Ovary (tissue), 3 donors: Measurements from ENCODE around the gene FGF8.
"Not testable (repeated sequence)": the region's sequence is repeated elsewhere in the genome, so short reads cannot be mapped to it uniquely, and the experiment has no call there.

Experiments used
- POLR2A ChIP-seq: fragments of 450-650 bp; IDR thresholded peaks from one replicate; pipeline ENCODE4 v1.6.1; 2017; ENCODE audit warnings: antibody characterized with exemption, mild to moderate bottlenecking, moderate library complexity
- TF ChIP-seq, protein P1 (sequence below), 3 donors: fragments of 450-650 bp in 2 of 3; fragments of 200-600 bp in 1 of 3; IDR thresholded peaks; one replicate each; pipeline versions ENCODE4 v1.5.1 to v1.8.0; 2016 to 2022; ENCODE audit warnings: antibody characterized with exemption in 3 of 3, mild to moderate bottlenecking in 1 of 3
- donor health status: DM: no; HTN: no; CAD: no.

- not testable (repeated sequence) for TF ChIP-seq POLR2A
- TF ChIP-seq, protein P1, sequence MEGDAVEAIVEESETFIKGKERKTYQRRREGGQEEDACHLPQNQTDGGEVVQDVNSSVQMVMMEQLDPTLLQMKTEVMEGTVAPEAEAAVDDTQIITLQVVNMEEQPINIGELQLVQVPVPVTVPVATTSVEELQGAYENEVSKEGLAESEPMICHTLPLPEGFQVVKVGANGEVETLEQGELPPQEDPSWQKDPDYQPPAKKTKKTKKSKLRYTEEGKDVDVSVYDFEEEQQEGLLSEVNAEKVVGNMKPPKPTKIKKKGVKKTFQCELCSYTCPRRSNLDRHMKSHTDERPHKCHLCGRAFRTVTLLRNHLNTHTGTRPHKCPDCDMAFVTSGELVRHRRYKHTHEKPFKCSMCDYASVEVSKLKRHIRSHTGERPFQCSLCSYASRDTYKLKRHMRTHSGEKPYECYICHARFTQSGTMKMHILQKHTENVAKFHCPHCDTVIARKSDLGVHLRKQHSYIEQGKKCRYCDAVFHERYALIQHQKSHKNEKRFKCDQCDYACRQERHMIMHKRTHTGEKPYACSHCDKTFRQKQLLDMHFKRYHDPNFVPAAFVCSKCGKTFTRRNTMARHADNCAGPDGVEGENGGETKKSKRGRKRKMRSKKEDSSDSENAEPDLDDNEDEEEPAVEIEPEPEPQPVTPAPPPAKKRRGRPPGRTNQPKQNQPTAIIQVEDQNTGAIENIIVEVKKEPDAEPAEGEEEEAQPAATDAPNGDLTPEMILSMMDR (IDR thresholded peaks at IDR 0.05): not testable (repeated sequence)
These were observed 13.3 kb upstream of the FGF8 start for GRCh38 chr10:101789231-101789630.
